RWPE2 (cell line): Measurements from ENCODE around the gene SULT2B1.

Experiments used
- ATAC-seq: fragments of 200-7000 bp; cut with Tn5 transposase; 3 replicates; pipeline ENCODE4 v1.9.1; 2021; ENCODE audit warnings: low read depth
- DNase-seq: peaks from one replicate; pipeline ENCODE4 v3.0.0-alpha.2; 2020; ENCODE audit warnings: low spot score
- H3K27ac ChIP-seq: fragments of 450-650 bp; 2 replicates; pipeline ENCODE4 v1.5.1; 2017; ENCODE audit warnings: mild to moderate bottlenecking; ENCODE audit not compliant: poor library complexity, severe bottlenecking
- H3K27me3 ChIP-seq: fragments of 250-450 bp; sonication (Bioruptor Pico); 2 replicates; pipeline ENCODE4 v1.5.1; 2021; ENCODE audit warnings: mild to moderate bottlenecking, moderate library complexity; ENCODE audit not compliant: insufficient read depth, poor library complexity, severe bottlenecking
- H3K36me3 ChIP-seq: fragments of 250-450 bp; sonication (Bioruptor Pico); 2 replicates; pipeline ENCODE4 v1.5.1; 2020; ENCODE audit warnings: low read depth, mild to moderate bottlenecking, moderate library complexity
- H3K4me1 ChIP-seq: fragments of 250-450 bp; sonication (Bioruptor Pico); 2 replicates; pipeline ENCODE4 v1.5.1; 2021; ENCODE audit warnings: mild to moderate bottlenecking, moderate library complexity; ENCODE audit not compliant: insufficient read depth, poor library complexity, severe bottlenecking
- H3K4me3 ChIP-seq: fragments of 250-450 bp; sonication (Bioruptor Pico); 2 replicates; pipeline ENCODE4 v1.5.1; 2021; ENCODE audit warnings: mild to moderate bottlenecking, moderate library complexity; ENCODE audit not compliant: severe bottlenecking
- H3K9me3 ChIP-seq: fragments of 250-450 bp; sonication (Bioruptor Pico); 2 replicates; pipeline ENCODE4 v1.5.1; 2021; ENCODE audit warnings: mild to moderate bottlenecking, moderate library complexity; ENCODE audit not compliant: severe bottlenecking
- CTCF ChIP-seq: fragments of 450-650 bp; IDR thresholded peaks from one replicate; pipeline ENCODE4 v1.5.1; 2017; ENCODE audit warnings: mild to moderate bottlenecking, moderate library complexity; ENCODE audit not compliant: poor library complexity, severe bottlenecking

Gene SULT2B1

DNA sequence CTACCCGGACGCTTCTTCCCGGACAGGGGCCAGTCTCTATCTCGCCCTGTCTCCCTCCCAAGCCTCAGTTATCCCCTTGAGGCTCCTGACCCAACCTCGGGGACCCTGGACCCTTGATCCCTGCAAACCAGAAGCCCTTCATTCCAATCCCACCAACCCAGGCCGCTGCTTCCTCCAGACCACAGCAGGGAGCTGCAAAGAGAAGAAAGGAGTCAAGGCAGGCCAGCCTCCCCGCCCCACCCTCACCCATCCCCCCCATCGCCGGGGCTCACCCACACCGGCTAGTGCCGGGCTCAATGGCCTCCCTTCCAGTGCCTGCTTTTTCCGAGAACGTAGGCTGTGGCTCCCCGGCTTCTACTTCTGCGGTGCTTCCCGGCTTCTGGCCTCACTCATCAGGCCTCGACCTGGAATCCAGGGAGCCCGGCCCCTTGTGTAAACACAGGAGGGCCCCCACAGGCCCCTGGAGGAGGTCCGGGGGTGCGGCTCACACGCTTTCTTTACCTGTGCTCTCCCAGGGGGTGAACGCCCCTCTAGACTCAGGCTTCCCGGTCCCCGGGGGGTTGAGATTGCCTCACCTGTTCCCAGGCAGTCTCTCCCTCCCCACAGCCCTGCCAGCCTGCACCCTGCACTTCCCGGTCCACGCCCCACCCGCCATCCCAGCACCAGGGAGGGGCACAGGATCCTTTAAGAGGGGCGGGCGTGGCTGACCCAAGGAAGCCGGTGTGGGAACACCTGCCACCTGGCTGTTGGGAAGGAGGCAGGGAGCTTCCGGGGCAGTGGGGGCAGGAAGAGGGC lies 62.7 kb downstream of the SULT2B1 start, which contains the start of gene FAM83E:
Gene FAM83E (minus strand): TSS at position 641 of the 795 bp plus-strand sequence. CDS start 1,704 bp downstream, outside the sequence.
- Histone ChIP-seq H3K27ac (peak within 1 kb of the TSS; percentile 78), H3K9me3 (no peaks in the 10 kb centered on the region), H3K4me3 (peak within 1 kb of the TSS; percentile 13), H3K36me3 (peaks cover 36% of the 10 kb centered on the region), H3K4me1 (peaks cover 25% of the 10 kb centered on the region), H3K27me3 (no peaks in the 10 kb centered on the region)
- peak; percentile 8 for TF ChIP-seq CTCF
- ATAC-seq = peak; percentile 54
- DNase-seq = peak; percentile 90

DNA sequence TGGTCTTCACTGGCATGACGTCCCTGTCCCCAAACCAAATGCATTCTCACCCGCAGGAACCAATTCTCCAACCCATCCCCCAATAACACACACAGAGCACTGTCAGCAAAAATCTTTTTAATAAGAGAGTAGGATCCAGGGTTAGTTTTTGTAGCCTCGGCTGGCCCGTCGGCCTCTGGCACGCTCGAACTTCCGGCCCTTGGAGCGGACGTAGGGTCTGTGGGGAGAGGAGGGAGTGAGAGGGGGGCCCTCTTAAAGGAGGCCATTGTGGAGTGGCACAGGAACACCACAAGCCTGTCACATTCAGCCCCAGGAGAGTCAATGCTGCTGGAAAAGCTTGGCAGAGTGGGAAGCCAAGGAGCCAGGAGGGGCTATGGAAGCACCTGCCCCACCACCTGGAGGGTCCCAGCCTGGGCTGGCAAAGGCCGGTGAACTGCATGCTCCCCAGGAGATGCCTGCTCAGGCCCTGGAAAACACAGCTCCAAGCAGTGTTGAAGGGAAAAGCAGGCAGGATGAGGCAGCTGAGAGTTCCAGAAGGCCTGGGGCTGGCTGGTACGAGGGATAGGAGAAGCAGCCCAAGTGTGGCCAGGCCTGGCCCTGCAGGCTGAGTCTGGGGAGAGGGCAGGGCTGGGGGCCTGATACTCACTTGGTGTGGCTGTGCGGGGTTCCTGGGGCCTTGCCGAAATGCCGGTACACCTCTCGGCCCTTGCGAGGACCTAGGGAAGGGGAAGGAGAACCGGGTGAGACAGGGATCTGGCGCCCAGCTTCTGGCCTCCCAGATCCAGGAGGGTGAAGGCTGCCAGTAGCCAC lies 63.5 kb downstream of the SULT2B1 start:
- TF ChIP-seq CTCF = peak; percentile 1
- peaks cover 25% of the 10 kb centered on the region for H3K4me1 ChIP-seq
- peak overlapping the region; percentile 78 for H3K27ac ChIP-seq
- peaks cover 36% of the 10 kb centered on the region for H3K36me3 ChIP-seq
- no peak overlapping the region for H3K4me3 ChIP-seq
- H3K27me3 ChIP-seq = no peaks in the 10 kb centered on the region
- ATAC-seq (no peak), DNase-seq (no peak)
- no peaks in the 10 kb centered on the region for H3K9me3 ChIP-seq

- ATAC-seq (no peak), DNase-seq (no peak)
- Histone ChIP-seq H3K27ac (peak overlapping the region; percentile 78), H3K4me3 (no peak overlapping the region), H3K4me1 (peaks cover 25% of the 10 kb centered on the region), H3K36me3 (peaks cover 36% of the 10 kb centered on the region), H3K27me3 (no peaks in the 10 kb centered on the region), H3K9me3 (no peaks in the 10 kb centered on the region)
- no peak for TF ChIP-seq CTCF
Observed at GRCh38 chr19:48616041-48616436, 64.1 kb downstream of the SULT2B1 start.

DNA sequence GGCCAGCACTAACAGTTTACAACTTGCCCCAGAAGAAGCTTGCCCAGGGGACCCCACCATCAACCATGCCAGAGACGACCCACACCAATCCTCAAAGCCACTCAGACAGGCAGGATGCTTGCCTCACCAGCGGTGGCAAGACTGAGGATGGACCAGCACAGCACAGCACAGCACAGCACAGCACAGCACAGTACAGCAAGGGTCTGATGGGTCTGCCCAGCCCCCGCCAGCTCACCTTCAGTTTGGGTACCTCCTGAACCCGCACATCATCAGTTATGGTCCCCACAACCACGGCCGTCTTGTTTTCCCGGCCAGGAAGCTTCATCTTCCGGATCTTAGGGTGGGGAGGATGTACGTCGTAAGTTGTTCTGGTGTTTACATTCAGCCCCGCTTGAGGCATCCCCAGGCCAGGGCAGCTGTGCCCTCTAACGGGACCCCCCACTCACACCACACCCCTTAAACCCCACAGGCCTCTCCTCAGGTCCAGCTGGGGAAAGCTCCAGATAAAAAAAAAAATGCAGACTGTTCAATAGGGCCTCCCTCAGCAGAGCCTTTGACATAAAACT lies 64.6 kb downstream of the SULT2B1 start:
- ATAC-seq = no peak
- peak overlapping the region; percentile 78 for H3K27ac ChIP-seq
- no peaks in the 10 kb centered on the region for H3K9me3 ChIP-seq
- no peak overlapping the region for H3K4me3 ChIP-seq
- no peak for TF ChIP-seq CTCF
- H3K36me3 ChIP-seq = peaks cover 40% of the 10 kb centered on the region
- DNase-seq = no peak
- H3K4me1 ChIP-seq = peaks cover 25% of the 10 kb centered on the region
- H3K27me3 ChIP-seq = no peaks in the 10 kb centered on the region
